AG09319 (cell line): ENCODE results near the gene ARHGAP27.
"Not testable (repeated sequence)": the region's sequence is repeated elsewhere in the genome, so short reads cannot be mapped to it uniquely, and the experiment has no call there.

Experiments
- DNase-seq: peaks from one replicate; pipeline ENCODE4 v3.0.0-alpha.2; 2010; ENCODE audit warnings: low read depth; ENCODE audit errors: extremely low read depth
- TF ChIP-seq, protein P1 (sequence below): IDR thresholded peaks from 2 replicates; pipeline ENCODE4 v1.5.1; 2011; ENCODE audit warnings: low read depth, mild to moderate bottlenecking, inconsistent platforms, low read length, moderate library complexity

ARHGAP27 gene

GRCh38 chr17:45451131-45451530 lies 18.5 kb upstream of the ARHGAP27 start:
- no peak for DNase-seq
- TF ChIP-seq, protein P1, sequence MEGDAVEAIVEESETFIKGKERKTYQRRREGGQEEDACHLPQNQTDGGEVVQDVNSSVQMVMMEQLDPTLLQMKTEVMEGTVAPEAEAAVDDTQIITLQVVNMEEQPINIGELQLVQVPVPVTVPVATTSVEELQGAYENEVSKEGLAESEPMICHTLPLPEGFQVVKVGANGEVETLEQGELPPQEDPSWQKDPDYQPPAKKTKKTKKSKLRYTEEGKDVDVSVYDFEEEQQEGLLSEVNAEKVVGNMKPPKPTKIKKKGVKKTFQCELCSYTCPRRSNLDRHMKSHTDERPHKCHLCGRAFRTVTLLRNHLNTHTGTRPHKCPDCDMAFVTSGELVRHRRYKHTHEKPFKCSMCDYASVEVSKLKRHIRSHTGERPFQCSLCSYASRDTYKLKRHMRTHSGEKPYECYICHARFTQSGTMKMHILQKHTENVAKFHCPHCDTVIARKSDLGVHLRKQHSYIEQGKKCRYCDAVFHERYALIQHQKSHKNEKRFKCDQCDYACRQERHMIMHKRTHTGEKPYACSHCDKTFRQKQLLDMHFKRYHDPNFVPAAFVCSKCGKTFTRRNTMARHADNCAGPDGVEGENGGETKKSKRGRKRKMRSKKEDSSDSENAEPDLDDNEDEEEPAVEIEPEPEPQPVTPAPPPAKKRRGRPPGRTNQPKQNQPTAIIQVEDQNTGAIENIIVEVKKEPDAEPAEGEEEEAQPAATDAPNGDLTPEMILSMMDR, result no peak; the same call in 1 of the 2 replicates

DNA sequence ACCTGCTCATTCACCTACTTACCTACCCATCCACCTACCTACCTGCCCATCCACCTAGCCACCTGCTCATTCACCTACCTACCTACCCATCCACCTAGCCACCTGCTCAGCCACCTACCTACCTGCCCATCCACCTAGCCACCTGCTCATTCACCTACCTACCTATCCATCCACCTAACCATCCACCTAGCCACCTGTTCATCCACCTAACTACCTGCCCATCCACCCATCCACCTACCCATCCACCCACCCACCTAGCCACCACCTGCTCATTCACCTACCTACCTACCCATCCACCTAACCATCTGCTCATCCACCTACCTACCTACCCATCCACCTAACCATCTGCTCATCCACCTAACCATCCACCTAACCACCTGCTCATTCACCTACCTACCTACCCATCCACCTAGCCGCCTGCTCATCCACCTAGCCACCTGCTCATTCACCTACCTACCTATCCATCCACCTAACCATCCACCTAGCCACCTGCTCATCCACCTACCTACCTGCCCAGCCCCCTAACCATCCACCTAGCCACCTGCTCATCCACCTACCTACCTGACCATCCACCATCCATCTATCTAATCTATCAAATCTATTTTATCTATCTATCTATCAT lies 17.1 kb upstream of the ARHGAP27 start:
- not testable (repeated sequence) for DNase-seq

DNA sequence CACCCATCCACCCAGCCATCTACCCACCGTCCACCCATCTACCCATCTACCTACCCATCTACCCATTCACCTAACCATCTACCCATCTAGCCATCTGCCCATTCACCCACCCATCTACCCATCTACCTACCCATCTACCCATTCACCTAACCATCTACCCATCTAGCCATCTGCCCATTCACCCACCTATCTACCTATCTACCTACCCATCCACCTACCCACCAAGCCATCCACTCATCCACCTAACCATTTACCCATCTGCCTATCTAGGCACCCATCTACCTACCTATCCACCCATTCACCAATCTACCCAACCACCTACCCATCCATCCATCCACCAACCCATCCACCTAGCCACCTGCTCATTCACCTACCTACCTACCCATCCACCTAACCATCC lies 16.6 kb upstream of the ARHGAP27 start:
- not testable (repeated sequence) for DNase-seq

GRCh38 chr17:45448483-45448882 lies 15.8 kb upstream of the ARHGAP27 start:
- DNase-seq, result not testable (repeated sequence)

DNA sequence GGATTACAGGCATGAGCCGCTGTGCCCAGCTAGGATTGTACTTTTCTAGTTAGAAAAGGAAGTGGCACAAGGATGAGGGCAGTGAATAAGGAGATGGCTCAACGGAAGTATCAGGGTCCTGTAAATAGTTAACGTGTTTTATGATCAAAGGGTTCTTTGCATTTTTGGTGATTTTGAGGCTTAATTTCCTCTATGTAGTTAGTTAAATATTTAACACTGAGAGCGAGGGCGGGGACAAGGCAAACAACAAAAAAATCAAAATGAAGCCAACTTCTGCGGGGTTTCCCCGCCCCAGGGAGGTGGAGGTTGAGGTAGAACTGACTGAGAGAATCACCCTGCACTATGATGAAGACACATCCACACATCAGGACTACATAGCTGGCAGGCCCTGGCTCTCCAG lies 15.4 kb upstream of the ARHGAP27 start:
- DNase-seq, result not testable (repeated sequence)

DNA sequence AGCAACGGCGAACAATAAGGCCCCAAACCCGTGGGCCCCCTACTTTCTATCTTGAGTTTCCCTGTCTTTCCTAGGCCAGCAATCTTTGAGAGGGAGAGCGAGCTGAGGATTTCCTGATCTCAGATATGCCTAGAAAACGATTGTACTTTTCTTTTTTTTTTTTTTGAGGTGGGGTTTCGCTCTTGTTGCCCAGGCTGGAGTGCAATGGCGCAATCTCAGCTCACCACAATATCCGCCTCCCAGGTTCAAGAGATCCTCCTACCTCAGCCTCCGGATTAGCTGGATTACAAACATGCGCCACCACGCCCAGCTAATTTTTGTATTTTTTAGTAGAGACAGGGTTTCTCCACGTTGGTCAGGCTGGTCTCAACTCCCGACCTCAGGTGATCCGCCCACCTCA lies 15.0 kb upstream of the ARHGAP27 start:
- DNase-seq, result not testable (repeated sequence)

DNA sequence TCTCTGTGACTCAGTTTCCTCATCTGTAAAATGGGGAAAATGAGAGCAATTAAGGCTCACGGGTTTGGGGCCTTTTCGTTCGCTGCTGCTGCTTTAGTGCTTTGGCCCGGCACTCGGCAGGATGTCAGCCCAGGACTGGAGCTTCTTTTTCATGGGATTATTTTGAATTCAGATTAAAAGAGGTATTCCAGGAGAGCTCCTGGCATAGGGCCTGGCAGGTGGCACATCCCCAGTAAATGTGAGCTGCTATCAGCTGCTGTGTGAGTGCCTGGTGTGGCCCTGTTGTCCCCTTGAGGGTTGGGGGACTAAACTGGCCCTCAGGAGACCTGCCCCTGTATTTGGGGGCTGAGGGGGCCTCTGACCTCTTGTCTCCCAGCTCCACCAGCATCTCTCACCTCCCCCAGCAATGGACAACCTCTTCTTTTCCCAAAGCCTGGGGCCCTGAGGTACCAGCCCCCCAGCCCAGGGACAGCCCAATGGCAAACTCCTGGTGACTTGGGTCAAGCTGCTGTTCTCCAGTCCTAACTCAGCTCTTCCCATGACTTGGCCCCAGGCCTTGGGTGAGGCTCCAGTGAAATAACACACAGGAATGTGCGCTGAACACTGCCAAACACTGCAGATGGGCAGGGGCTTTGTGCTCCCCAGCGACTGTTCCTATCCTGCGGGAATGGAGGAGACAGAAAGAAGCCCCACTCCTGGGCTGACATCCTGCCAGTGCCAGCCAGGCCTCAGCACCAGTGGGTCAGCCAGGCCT lies 14.4 kb upstream of the ARHGAP27 start:
- DNase-seq, result not testable (repeated sequence)

DNA sequence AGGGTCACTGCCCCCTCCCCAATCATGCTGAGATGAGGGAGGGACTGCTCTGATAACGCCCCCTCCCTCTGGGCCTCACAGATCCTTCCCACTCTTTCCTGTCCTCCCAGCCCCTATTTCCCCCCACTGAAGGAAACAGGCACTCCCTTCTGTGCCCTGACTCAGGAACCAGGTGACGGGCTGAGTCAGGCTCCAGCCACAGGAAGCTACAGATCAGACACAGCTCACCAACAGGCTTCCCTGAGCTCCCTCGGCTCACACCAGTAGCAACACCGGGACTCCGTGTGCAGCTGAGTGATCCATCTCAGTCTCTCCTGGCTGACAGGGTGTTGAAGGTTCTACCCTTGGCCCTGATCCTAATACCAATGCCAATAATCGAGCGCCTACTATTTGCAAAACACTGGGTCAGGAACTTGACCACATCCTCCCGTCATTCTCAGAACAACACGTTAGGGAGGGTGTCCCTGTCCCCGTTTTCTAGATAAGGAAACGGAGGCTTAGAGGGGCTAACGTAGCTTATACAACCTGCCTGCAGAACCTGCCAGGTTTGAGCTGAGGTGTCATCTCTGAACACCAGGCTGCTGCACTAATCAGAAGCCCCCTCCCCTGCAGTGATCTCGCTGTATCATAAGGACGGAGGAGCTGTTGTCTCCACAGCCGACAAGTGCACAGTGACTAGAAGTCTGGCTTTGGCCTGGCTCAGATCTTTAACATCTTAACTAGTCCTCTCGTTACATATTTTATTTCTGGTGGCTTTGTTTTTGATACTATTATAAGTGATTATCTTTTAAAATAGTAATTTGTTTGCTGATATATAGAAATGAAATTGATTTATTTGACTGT lies 13.5 kb upstream of the ARHGAP27 start:
- DNase-seq, result not testable (repeated sequence)

DNA sequence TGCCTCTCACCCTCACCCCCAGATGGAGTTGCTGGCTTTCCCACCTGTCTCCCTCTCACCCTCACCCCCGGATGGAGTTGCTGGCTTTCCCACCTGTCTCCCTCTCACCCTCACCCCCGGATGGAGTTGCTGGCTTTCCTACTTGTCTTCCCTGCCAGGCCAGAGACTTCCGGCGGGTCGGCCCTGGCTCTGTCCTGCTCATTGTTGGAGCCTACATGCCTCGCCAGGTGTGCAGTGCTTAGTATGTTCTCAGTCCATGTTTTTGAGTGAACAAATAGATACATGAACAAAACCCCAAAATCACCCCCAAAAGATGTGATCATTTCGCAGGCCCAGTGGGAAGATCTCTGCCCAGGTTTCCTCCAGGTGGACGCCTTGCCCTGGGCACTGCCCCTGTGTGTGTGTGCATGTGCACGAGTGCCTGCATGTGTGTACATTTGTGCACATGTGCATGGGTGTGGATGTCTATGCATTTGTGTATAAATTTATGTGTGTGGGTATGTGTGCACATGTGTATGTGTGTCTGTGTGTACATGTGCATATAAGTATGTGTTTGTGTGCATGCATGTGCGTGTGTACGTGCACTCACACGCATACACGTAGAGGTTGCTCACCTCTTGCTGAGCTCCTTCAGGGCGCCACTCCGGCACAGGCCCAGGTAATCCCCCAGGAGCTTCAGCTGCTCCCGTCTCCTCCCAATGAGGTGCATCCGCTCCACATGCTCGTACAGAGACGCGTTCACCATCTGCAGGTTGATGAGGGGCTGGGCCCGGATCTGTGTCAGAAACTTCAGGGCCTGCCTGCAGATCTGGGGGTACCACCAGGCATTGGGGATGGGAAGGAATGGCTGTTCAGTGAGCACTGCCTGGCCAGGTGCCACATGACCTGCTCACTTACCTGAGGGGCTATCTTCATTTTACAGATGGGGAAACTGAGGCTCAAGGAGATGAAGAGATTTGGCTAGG lies 12.5 kb upstream of the ARHGAP27 start:
- not testable (repeated sequence) for DNase-seq

- DNase-seq, result not testable (repeated sequence)
These were observed 11.6 kb upstream of the ARHGAP27 start for GRCh38 chr17:45444301-45444700.

DNA sequence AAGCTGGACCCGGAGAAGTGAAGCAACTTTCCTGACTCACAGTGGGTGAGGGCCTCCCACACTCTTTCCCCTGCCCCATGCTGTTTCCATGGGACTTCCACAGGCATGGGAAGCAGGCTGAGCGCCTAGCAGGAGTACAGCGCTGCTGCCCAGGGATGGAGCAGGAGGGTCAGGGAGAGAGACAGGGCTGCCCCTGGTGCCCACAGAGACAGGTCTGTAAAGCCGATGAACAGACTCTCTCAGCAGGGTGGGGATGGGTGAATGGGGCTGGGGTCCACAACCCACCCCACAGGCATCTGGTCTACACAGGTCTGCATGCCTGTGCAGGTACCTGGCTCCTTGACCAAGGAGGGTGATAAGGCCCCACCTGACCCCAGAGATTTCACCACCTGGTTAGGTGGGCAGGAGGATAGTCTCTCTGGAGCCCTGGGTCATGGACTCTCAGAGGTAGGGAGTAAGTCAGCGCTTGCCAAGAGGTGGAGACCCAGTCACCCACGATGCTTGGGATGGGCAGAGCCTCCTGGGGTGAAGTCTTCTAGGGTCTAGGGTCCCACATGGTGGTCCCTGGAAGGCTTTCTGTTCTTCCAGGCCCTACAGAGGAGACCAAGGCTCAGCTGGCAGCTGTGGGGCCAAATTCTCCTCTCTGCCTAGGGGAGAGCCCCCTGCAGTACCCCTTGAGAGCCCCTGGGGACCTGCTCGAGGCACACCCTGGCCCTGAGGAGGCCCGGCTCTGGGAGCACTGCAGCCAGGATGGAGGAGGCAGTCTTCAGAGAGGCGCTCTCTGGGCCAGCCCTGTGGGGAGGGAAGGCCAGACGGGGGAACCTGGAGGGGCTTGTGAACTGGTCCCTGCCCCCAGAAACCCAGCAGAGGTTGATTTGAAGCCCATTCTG lies 10.9 kb upstream of the ARHGAP27 start:
- not testable (repeated sequence) for DNase-seq

- TF ChIP-seq, protein P1, result no peak
These were observed 9.0 kb upstream of the ARHGAP27 start for GRCh38 chr17:45441526-45442310.

GRCh38 chr17:45440839-45441515 lies 8.3 kb upstream of the ARHGAP27 start:
- DNase-seq, result not testable (repeated sequence)

More at GRCh38 chr17:45441526-45442310, 9.0 kb upstream of the ARHGAP27 start:
- DNase-seq, result no peak
